IPS-15b (cell line): ENCODE results near the gene SDK1.

Experiments
- H3K27me3 ChIP-seq: one replicate; pipeline ENCODE4 v1.6.1; 2013; ENCODE audit warnings: low read length; ENCODE audit not compliant: control insufficient read depth, insufficient read depth
- H3K36me3 ChIP-seq: one replicate; pipeline ENCODE4 v1.6.1; 2013; ENCODE audit warnings: low read length; ENCODE audit not compliant: control insufficient read depth, insufficient read depth
- H3K4me1 ChIP-seq: one replicate; pipeline ENCODE4 v1.6.1; 2013; ENCODE audit warnings: mild to moderate bottlenecking, low read length; ENCODE audit not compliant: control insufficient read depth, insufficient read depth
- H3K4me3 ChIP-seq: one replicate; pipeline ENCODE4 v1.5.1; 2013; ENCODE audit warnings: low read depth, low read length
- H3K9ac ChIP-seq: one replicate; pipeline ENCODE4 v1.6.1; 2013; ENCODE audit warnings: low read depth, mild to moderate bottlenecking, low read length
- H3K9me3 ChIP-seq: one replicate; pipeline ENCODE4 v1.6.1; 2013; ENCODE audit warnings: mild to moderate bottlenecking, low read length; ENCODE audit not compliant: control insufficient read depth, insufficient read depth

Gene SDK1

DNA sequence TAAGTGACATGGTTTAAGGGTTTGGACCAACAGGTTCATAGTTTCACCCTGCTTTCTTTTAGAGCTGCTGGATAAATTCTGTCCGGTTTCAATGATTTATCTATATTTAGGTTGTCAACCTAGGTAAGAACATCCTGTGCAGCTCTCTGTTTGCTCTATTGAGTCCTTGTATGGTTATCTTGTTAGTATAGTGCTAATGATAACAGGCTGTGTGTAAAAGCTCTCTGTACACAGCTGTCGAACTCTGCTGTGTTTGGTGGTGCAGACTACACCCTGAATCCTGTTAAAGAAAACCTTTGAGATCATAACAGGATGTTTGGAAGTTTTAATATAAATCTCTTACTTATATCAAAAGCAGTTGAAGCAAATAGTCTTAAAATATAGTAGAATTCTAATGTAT, 219.2 kb downstream of the SDK1 start:
- H3K27me3 ChIP-seq = no peaks in the 10 kb centered on the region
- no peak overlapping the region for H3K9ac ChIP-seq
- H3K9me3 ChIP-seq = no peaks in the 10 kb centered on the region
- H3K4me3 ChIP-seq = no peak overlapping the region
- no peaks in the 10 kb centered on the region for H3K4me1 ChIP-seq
- H3K36me3 ChIP-seq = no peaks in the 10 kb centered on the region

GRCh38 chr7:3527496-3528124, 226.6 kb downstream of the SDK1 start:
- no peaks in the 10 kb centered on the region for H3K27me3 ChIP-seq

GRCh38 chr7:3533040-3533439, 232.0 kb downstream of the SDK1 start:
- Histone ChIP-seq H3K27me3 (no peaks in the 10 kb centered on the region), H3K36me3 (no peaks in the 10 kb centered on the region), H3K4me3 (no peak overlapping the region), H3K4me1 (no peaks in the 10 kb centered on the region), H3K9ac (no peak overlapping the region), H3K9me3 (no peaks in the 10 kb centered on the region)

More at GRCh38 chr7:3527496-3528124, 226.6 kb downstream of the SDK1 start:
- Histone ChIP-seq H3K9me3 (no peaks in the 10 kb centered on the region), H3K36me3 (no peaks in the 10 kb centered on the region), H3K4me1 (no peaks in the 10 kb centered on the region), H3K9ac (no peak overlapping the region), H3K4me3 (no peak overlapping the region)

GRCh38 chr7:3537210-3537875, 236.3 kb downstream of the SDK1 start:
- H3K9ac ChIP-seq = no peak overlapping the region
- no peaks in the 10 kb centered on the region for H3K9me3 ChIP-seq
- H3K4me1 ChIP-seq = no peaks in the 10 kb centered on the region
- no peaks in the 10 kb centered on the region for H3K36me3 ChIP-seq
- H3K27me3 ChIP-seq = no peaks in the 10 kb centered on the region
- no peak overlapping the region for H3K4me3 ChIP-seq

DNA sequence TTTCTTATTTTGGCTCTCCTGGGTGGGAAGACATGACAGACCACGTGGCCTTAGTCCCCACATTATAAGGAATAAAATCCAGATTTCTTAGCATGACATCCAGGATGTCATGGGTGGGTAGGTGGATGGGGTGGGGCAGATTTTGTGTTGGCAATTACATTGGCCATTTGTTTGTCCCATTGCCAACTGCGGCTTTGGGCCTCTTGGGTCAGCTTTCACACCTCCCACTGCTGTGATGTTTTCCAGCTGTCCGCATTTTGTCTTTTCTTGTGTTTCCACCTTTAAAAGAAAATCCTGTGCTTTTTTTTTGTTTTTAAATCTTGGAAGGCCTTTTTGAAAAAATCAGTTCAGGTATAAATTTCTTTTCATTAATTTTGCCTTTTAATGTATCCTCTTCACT, 237.0 kb downstream of the SDK1 start:
- no peak overlapping the region for H3K4me3 ChIP-seq
- H3K4me1 ChIP-seq = no peaks in the 10 kb centered on the region
- H3K9ac ChIP-seq = no peak overlapping the region

DNA sequence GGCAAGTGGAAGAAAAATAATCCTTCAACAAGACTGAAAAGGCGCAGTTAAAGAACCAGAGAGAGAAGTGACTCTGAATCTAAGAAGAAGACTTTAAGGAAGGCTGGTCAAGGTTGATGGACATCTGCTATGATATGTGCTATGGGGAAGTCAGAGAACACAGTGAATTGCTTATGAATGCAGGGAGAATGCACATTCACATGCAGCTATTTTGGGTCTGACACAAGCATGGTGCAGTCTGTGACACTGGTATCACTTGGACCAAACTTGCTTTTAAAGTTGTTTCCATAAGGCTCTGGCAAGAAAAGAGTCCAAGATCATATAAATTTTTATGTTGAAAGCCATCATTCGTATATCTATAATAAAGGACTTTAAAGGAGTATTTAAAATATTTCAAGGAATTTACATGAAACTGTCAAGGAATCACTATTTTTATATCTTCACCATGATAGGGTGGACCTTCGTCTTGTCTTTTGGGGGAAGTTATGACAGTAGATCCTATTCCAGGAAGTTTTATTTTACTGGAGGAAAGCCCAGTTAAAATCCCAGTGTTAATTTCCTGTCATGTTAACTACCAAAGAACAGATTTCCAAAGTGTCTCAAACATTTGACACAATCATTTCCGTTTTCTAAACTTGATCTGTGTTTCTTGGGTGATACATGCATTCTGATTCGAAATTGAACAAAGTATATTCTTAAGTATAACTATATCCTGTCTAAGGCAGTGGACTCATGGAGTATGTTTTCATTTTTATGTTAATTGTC, 239.6 kb downstream of the SDK1 start:
- no peaks in the 10 kb centered on the region for H3K36me3 ChIP-seq
- no peaks in the 10 kb centered on the region for H3K27me3 ChIP-seq

More for the DNA sequence above, 237.0 kb downstream of the SDK1 start:
- Histone ChIP-seq H3K27me3 (no peaks in the 10 kb centered on the region), H3K36me3 (no peaks in the 10 kb centered on the region), H3K9me3 (no peaks in the 10 kb centered on the region)

DNA sequence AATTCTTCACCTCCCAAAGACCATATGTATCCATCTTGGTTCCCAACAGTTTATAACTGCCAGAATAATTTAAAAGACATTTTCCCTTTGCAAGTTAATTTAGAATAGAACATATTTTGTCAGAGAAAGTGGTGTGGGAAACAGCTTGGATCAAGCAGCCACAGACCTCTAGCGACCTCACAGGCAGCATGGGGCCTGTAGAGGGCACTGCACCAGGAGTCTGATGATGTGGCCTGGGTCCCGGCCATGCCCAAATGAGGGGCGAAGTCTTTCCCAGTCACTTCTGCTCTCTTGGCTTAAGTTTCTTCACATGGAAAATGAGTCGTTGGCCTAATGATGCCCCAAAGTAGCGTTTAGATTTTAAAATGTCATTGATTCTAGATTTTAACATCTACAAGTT, 243.2 kb downstream of the SDK1 start:
- no peaks in the 10 kb centered on the region for H3K9me3 ChIP-seq
- no peak overlapping the region for H3K9ac ChIP-seq
- no peaks in the 10 kb centered on the region for H3K27me3 ChIP-seq
- no peaks in the 10 kb centered on the region for H3K36me3 ChIP-seq
- no peak overlapping the region for H3K4me3 ChIP-seq
- H3K4me1 ChIP-seq = peaks cover 11% of the 10 kb centered on the region

More for the DNA sequence above, 239.6 kb downstream of the SDK1 start:
- no peaks in the 10 kb centered on the region for H3K9me3 ChIP-seq
- no peaks in the 10 kb centered on the region for H3K4me1 ChIP-seq
- no peak overlapping the region for H3K4me3 ChIP-seq
- H3K9ac ChIP-seq = no peak overlapping the region

DNA sequence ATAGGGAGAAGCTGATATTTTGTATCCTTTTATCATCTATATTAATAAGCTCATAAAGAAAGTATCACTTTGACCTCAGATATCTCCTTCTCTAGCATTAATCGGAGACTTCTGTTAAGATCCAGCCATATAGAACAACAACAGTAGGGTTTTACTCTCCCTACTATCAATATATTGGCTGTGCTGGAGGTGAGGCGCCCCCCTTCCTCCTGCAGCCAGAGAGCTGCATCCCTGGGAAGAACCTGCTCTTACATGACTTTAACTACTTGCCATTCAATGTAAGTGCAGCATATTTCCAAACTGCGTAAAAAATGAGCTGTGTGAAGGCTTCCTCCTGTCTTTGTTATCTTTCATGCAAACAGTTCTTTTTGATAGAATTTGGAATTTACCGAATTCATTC, 247.8 kb downstream of the SDK1 start:
- no peak overlapping the region for H3K4me3 ChIP-seq
- no peaks in the 10 kb centered on the region for H3K27me3 ChIP-seq

GRCh38 chr7:3549601-3550000, 248.5 kb downstream of the SDK1 start:
- Histone ChIP-seq H3K4me1 (peaks cover 21% of the 10 kb centered on the region), H3K9me3 (no peaks in the 10 kb centered on the region), H3K4me3 (no peak overlapping the region), H3K36me3 (no peaks in the 10 kb centered on the region), H3K9ac (no peak overlapping the region), H3K27me3 (no peaks in the 10 kb centered on the region)

More for the DNA sequence above, 247.8 kb downstream of the SDK1 start:
- no peaks in the 10 kb centered on the region for H3K36me3 ChIP-seq
- no peak overlapping the region for H3K9ac ChIP-seq
- H3K4me1 ChIP-seq = peaks cover 21% of the 10 kb centered on the region
- H3K9me3 ChIP-seq = no peaks in the 10 kb centered on the region

GRCh38 chr7:3551536-3551935, 250.5 kb downstream of the SDK1 start:
- Histone ChIP-seq H3K4me1 (peaks cover 21% of the 10 kb centered on the region), H3K27me3 (no peaks in the 10 kb centered on the region), H3K9ac (no peak overlapping the region), H3K36me3 (no peaks in the 10 kb centered on the region), H3K9me3 (no peaks in the 10 kb centered on the region), H3K4me3 (no peak overlapping the region)

DNA sequence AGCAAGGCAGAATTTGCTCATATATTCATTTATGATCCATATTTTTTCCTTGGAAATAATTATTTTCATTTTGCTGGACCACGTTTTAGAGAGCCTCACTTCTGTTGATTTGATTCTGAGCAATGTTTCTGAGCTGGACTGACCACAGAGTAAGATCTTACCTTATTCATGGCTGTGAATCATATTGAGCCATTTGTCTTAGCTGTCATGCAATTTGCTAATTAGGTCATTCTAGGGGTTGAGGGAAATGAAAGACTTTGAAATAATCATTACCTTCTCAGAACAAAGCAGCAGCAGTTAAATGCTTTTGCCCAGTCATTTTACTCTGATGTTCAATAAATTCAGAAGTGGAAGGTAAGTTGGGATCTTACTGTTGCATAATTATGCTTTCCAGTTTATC, 251.4 kb downstream of the SDK1 start:
- no peaks in the 10 kb centered on the region for H3K9me3 ChIP-seq
- H3K27me3 ChIP-seq = no peaks in the 10 kb centered on the region
- no peak overlapping the region for H3K9ac ChIP-seq
- no peaks in the 10 kb centered on the region for H3K36me3 ChIP-seq
- peaks cover 21% of the 10 kb centered on the region for H3K4me1 ChIP-seq
- H3K4me3 ChIP-seq = no peak overlapping the region

DNA sequence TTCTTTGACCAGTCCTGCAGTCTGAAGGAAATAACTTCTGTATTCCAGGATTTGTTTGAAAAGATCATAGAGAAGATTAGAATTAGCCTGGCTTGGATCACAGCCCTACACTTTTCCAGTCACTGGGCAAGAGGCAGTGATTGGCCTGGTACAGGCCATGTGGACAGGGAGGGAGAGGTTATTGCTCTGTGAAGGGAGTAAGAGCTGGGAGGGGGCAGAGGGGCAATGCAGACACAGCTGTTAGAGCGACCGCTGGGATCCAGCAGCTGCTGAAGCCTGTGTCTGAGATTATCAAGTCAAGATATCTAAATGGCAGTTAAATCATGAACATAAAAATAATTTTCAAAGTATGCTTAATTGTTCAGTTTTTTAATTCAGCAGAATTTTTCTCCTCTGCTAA, 257.3 kb downstream of the SDK1 start:
- Histone ChIP-seq H3K9ac (no peak overlapping the region), H3K4me1 (no peaks in the 10 kb centered on the region), H3K9me3 (no peaks in the 10 kb centered on the region), H3K4me3 (no peak overlapping the region), H3K27me3 (no peaks in the 10 kb centered on the region), H3K36me3 (no peaks in the 10 kb centered on the region)
